Left renal cortex interstitium (tissue), 4 donors: ENCODE measurements around the gene LRIG2. TPM values are rescaled to one million over a fixed set of nuclear protein-coding genes. Genes with fewer than 3 reads are reported as not detected.
"Not testable (repeated sequence)": the region's sequence is repeated elsewhere in the genome, so short reads cannot be mapped to it uniquely, and the experiment has no call there.

Experiments
- DNase-seq, 4 donors: peaks; one replicate each; pipeline ENCODE4 v3.0.0-alpha.2; 2013; ENCODE audit warnings: low read depth in 4 of 4, low spot score in 2 of 4, missing footprints in 1 of 4
- polyA plus RNA-seq, 4 donors: library from polyadenylated mRNA; unstranded; fragments of 120-200 nt; gene quantifications; one replicate each; pipeline ENCODE4 v1.2.1, GENCODE V29; 2013; ENCODE audit not compliant: insufficient read length in 4 of 4

The LRIG2 gene
- polyA plus RNA-seq, 4 donors: 13.9 to 24.2 (median 18.8) TPM

DNA sequence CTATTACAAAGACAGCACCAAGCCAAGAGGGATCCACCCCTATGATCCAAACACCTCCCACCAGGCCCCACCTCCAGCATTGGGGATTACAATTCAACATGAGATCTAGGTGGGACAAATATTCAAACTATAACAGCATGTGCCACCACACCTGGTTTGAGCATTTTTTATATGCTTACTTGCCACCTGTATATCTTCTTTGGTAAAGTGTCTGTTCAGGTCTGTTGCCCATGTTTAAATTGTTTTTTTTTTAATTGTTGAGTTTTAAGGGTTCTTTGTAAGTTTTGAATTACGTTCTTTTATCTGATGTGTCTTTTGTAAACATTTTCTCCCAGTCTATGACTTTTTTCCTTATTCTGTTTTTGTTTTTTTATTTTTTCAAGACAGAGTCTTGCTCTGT is 83.4 kb downstream of the LRIG2 start:
- DNase-seq: no peak

DNA sequence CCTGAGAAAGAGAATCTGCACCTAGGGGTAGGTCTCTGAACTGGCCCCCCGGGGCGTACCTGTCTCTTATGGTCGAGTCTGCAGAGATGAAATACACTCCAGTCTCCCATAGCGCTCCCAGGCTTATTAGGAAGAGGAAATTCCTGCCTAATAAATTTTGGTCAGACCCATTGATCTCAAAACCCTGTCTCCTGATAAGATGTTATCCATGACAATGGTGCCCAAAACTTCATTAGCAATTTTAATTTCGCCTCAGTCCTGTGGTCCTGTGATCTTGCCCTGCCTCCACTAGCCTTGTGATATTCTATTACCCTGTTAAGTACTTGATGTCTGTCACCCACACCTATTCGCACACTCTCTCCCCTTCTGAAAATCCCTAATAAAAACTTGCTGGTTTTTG is 85.7 kb downstream of the LRIG2 start:
- not testable (repeated sequence) for DNase-seq

DNA sequence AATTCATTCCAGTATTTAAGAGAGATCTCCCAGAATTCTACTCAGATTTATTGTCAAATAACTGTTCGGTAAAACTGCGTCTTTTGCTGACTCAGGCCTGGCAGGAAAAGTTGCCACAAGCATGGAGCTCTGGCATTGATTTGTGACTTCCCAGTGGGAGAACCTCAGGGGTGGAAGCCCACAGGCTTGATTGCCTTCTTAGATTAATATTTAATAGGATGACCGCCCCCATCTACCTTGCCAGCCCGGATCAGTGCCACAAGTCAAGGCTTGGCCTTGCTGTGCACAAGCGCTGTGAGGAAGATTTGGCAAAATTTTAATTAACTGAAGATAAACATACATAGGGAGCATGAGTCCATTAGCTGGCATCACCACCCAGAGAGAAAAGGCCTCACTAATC is 93.5 kb downstream of the LRIG2 start:
- DNase-seq: no peak

DNA sequence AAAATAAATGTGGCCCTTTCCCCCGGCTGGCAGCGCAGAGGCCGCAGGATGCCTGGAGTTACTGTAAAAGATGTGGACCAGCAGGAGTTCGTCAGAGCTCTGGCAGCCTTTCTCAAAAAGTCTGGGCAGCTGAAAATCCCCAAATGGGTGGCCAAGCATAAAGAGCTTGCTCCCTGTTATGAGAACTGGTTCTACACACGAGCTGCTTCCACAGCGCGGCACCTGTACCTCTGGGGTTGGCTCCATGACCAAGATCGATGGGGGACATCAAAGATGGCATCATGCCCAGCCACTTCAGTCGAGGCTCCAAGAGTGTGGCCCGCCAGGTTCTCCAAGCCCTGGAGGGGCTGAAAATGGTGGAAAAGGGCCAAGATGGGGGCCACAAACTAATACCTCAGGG is 95.9 kb downstream of the LRIG2 start:
- DNase-seq: no peak

DNA sequence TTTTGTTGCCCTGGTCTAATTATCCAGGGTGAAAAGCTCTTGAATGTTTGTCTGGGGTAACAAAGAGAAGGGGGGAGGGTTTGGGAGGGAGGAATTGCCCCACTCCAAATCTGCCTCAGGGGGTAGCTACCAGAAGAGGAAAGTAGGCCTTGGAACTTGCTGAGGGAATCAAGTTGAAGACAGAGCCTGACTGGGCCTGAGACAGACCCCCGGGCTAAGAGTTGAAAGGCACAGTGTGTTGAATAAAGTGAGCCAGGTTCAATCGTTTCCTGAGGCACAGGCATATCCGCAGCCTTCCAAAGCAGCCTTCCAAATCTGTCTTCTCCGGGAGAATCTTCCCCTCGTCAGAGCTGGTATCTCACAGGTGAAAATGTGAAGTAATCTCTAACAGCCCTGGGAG is 96.6 kb downstream of the LRIG2 start:
- DNase-seq: no peak

DNA sequence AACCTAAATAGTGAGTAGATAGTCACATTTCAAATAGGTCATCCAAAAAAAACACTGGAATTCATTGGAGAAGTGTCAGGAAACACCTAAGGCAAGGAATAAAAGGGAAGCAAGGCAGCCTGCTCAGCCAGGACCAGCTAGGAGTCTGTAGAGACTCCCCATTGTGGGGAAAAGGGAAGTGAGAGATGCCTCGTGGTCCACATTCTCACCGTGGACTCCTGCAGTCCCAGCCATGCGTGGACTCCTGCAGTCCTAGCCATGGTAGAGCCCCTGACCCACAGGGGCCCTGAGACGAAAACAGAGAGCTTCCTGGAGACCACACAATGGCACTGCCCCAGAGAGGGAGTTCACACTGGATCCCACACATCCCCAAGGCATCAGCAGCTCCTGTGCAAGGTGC is 97.5 kb downstream of the LRIG2 start:
- DNase-seq: no peak

DNA sequence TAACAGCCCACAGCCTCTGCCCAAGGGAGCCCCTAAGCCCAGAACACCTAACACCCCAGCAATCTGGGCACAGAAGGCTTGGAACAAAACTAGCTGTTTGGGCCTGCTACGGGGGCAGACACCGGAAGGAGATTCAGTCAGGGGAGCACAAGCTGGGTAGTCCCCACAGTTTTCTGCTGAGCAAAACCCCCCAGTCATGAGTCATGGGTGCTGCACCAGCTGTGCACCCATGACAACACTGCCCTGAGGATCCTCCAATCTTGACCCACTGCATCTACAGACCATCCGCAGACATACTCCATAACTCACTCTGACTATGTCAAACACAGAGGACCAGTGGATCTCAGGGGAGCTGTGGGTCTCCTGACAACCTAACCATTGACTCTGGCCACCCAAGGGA is 105.1 kb downstream of the LRIG2 start:
- no peak for DNase-seq

DNA sequence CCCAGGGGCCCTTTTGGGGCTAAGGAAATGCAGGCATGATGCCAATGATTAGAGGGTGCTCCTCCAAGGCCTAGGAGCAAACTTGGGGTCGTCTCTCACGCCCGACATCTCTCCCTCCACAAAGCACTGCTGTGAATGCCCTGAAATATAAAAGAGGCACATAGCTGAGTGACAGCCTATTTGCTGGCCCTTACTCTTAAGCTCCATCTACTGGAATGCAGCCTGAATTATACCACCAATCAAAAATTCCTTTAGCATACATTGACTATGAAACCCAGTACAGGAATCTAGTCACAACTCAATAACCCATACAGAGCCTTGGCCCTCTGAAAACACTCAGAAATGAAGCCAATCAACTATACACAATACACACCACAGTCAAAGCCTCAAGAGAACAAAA is 105.5 kb downstream of the LRIG2 start:
- DNase-seq: no peak

Other genes starting within 250 kb of the LRIG2 start
- 10 to 100 TPM; 53.5 to 65.0 (median 54.1) TPM for gene SLC16A1, start 117.0 kb upstream of the LRIG2 start, polyA plus RNA-seq